Esophagus squamous epithelium (tissue), 5 donors: ENCODE results near the gene MAP3K21. TPM values are rescaled to one million over a fixed set of nuclear protein-coding genes. Genes with fewer than 3 reads are reported as not detected.

Experiments used
- DNase-seq: peaks from one replicate; lab custom pipeline; 2025; lab: John Stamatoyannopoulos, UW
- H3K27ac ChIP-seq, 4 donors: fragments of 200-600 bp; sonication (generic); one replicate each; pipeline ENCODE4 v1.5.1; 2016 to 2019; ENCODE audit warnings: mild to moderate bottlenecking in 1 of 4
- H3K27me3 ChIP-seq, 4 donors: fragments of 200-600 bp; sonication (generic); 1 replicate in 3 of 4; 2 replicates in 1 of 4; pipeline versions ENCODE4 v1.5.1 to v1.6.0; 2017 to 2021; ENCODE audit warnings: antibody characterized with exemption in 1 of 4
- H3K36me3 ChIP-seq, 3 donors: fragments of 200-600 bp; sonication (generic); one replicate each; pipeline ENCODE4 v1.5.1; 2016 to 2019
- H3K4me1 ChIP-seq, 3 donors: fragments of 200-600 bp; sonication (generic); one replicate each; pipeline ENCODE4 v1.5.1; 2017 to 2019
- H3K4me3 ChIP-seq, 4 donors: fragments of 200-600 bp; sonication (generic); 1 replicate in 3 of 4; 2 replicates in 1 of 4; pipeline ENCODE4 v1.5.1; 2016 to 2019; ENCODE audit warnings: mild to moderate bottlenecking in 2 of 4, moderate library complexity in 1 of 4
- H3K9me3 ChIP-seq, 3 donors: fragments of 200-600 bp; sonication (generic); one replicate each; pipeline ENCODE4 v1.5.1; 2016 to 2019
- POLR2A ChIP-seq, 4 donors: fragments of 450-650 bp; IDR thresholded peaks; one replicate each; pipeline ENCODE4 v1.6.1; 2017; ENCODE audit warnings: antibody characterized with exemption in 4 of 4, mild to moderate bottlenecking in 4 of 4, moderate library complexity in 3 of 4
- WGBS, 2 donors: methylation state at CpG; one replicate each; pipeline ENCODE4 v1.1.5; 2018; 5-methylcytosine and 5-hydroxymethylcytosine counted together
- intact Hi-C: fragments of 100-400 bp; cut with DNase I; formaldehyde crosslinking; loops from one replicate; pipeline ENCODE4 v1.15.0; 2022
- total RNA-seq, 4 donors: library from RNA; depleted of rRNA; stranded (reverse); fragments of >200 nt; gene quantifications; one replicate each; pipeline ENCODE4 v1.1.0, GENCODE V29; 2016
- TF ChIP-seq, protein P1 (sequence below), 6 experiments: fragments of 450-650 bp in 4 of 6; fragments of 200-600 bp in 2 of 6; sonication (generic) in 2 of 6; IDR thresholded peaks; one replicate each; pipeline ENCODE4 v1.5.1; 2016 to 2019; ENCODE audit warnings: antibody characterized with exemption in 6 of 6, mild to moderate bottlenecking in 4 of 6, moderate library complexity in 4 of 6
- donor health status: DM: yes; HTN: yes; CAD: no.

The MAP3K21 gene
- total RNA-seq, 4 donors from 2014 or later, result 2.4 to 8.4 (median 4.8) TPM

DNA sequence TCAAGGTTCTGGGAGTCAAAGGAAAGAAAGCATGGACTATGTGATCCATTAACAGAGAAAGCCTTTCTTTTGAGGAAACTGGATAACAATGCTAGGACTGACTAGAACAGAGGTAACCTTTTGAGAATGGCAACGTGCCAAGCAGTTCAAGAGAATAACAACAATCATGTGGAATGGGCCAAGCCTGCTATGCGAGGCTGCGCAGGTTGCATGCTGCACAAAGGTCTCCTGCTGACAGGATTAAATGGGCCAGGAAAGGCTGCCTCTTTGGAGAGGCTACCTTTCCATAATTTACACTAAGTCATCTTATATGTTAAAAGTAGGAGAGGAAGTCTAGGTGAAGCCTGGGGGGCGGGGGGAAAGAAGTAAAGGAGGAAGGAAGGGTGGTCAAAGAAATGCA lies 37.8 kb upstream of the MAP3K21 start:
- intact Hi-C loops, result no loop called here
- 72 to 82% methylated on average over 4 of the region's 4 CpGs for WGBS, 2 donors
- Histone ChIP-seq H3K4me3 (no peak overlapping the region), H3K27ac (no peak overlapping the region), H3K4me1 (peaks cover 0 to 10% (median 0%) of the 10 kb centered on the region in 3 donors), H3K36me3 (peaks cover 0 to 7% (median 0%) of the 10 kb centered on the region in 3 donors), H3K9me3 (no peaks in the 10 kb centered on the region), H3K27me3 (no peaks in the 10 kb centered on the region)
- DNase-seq, result no peak
- no peak for TF ChIP-seq POLR2A (IDR thresholded peaks at IDR 0.05)
- TF ChIP-seq, protein P1, sequence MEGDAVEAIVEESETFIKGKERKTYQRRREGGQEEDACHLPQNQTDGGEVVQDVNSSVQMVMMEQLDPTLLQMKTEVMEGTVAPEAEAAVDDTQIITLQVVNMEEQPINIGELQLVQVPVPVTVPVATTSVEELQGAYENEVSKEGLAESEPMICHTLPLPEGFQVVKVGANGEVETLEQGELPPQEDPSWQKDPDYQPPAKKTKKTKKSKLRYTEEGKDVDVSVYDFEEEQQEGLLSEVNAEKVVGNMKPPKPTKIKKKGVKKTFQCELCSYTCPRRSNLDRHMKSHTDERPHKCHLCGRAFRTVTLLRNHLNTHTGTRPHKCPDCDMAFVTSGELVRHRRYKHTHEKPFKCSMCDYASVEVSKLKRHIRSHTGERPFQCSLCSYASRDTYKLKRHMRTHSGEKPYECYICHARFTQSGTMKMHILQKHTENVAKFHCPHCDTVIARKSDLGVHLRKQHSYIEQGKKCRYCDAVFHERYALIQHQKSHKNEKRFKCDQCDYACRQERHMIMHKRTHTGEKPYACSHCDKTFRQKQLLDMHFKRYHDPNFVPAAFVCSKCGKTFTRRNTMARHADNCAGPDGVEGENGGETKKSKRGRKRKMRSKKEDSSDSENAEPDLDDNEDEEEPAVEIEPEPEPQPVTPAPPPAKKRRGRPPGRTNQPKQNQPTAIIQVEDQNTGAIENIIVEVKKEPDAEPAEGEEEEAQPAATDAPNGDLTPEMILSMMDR (IDR thresholded peaks at IDR 0.05), result no peak

DNA sequence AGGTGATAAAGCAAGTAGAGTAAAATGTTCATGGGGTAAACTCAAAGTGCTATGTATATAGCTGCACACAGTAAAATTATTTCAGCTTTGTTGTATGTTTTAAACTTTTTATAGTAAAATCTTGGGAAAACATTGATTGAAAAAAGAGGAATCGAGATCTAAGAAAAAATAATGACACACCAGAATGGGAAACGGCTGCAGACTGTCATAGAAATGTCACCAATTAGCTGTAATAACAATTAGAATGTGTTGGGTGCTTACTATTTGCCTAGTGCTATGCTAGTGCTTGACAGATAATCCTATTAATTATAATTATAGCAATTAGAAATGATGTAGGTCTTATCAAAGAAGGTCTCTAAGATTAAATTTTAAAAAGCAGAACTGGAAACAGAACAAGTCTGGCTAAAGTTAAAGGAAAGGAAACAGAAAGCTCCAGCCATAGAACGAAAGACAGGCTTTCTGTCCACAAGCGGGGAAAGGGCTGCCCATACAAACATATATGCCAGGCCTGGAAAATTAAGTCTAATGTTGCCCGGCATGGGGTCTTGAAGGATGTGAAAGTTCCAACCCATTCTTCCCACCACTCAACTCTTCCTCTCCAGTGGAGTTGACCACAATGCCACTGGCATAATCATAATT lies 37.0 kb upstream of the MAP3K21 start:
- Histone ChIP-seq H3K36me3 (peaks cover 0 to 7% (median 0%) of the 10 kb centered on the region in 3 donors), H3K4me1 (peaks cover 0 to 18% (median 4%) of the 10 kb centered on the region in 3 donors), H3K9me3 (no peaks in the 10 kb centered on the region), H3K4me3 (no peak overlapping the region), H3K27ac (peak overlapping the region in 2 of 4 donors; percentile 18 to 42), H3K27me3 (no peaks in the 10 kb centered on the region)
- intact Hi-C loops, result no loop called here
- DNase-seq, result no peak
- TF ChIP-seq, protein P1 (IDR thresholded peaks at IDR 0.05), result no peak
- no peak for TF ChIP-seq POLR2A (IDR thresholded peaks at IDR 0.05)
- 60 to 75% methylated on average over 5 of the region's 5 CpGs for WGBS, 2 donors

DNA sequence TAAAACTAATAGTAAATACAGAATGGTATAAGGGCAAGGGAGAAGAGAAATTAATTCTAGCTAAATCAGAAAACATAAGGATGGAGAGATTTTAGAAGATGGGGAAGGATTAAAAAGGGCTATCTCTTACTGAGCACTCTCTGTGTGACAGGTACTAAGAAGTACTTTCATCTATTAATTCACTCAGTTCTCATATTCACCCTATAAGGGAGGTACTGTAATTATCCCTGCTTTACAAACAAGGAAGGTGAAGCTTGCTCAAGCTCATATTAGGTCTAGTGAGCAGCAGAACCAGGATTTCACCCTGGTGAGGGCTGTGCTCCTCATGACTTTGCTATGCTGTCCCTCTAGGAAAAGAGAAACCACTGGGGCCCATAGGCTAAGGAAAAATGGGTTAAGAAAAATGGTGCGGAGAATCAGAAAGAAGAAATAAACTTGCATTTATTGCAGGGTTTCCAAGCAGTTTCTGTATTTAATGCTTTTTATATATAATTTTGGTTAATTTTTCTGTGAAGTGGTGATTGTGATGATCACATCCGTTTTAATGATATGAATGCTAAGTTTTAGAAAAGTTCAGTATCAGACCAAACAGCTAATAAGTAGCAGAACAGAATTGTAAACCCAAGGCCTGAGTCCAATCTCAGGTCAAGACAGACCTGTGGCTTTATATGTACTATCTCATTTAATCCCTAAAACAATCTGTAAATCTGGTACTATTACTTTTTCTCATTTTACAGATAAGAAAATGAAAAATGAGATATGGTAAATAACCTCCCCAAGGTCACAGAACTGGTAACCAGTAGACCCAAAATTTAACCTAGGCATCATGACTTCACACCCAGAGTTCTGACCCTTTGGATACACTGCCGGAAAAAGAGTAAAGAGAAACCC lies 33.7 kb upstream of the MAP3K21 start:
- WGBS, 2 donors, result 81 to 84% methylated on average over 3 of the region's 3 CpGs
- H3K36me3 ChIP-seq, result no peaks in the 10 kb centered on the region
- no peak for DNase-seq
- H3K27me3 ChIP-seq, result peaks cover 0 to 12% (median 0%) of the 10 kb centered on the region in 4 donors
- intact Hi-C loops, result no loop called here
- no peaks in the 10 kb centered on the region for H3K9me3 ChIP-seq
- H3K27ac ChIP-seq, result peak overlapping the region in 1 of 4 donors; percentile 68
- no peak overlapping the region for H3K4me3 ChIP-seq
- no peak for TF ChIP-seq POLR2A (IDR thresholded peaks at IDR 0.05)
- H3K4me1 ChIP-seq, result peaks cover 0 to 23% (median 4%) of the 10 kb centered on the region in 3 donors

DNA sequence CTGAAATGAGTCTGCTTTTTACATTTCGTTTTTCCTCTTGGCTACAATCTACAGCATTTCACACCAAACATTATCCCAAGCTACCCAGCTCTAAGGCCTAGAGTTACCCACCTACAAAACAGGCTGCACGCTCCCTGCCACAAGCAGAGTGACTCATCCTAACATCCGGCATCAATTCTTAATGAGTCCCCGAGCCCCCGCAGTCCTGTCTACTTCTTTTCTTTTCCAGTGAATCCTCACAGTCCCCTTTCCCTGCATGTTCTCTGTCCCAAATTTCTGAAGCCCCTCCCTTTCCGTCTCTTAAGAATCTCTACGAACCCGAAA lies 32.6 kb upstream of the MAP3K21 start:
- TF ChIP-seq, protein P1 (IDR thresholded peaks at IDR 0.05), result no peak
- no peak for TF ChIP-seq POLR2A (IDR thresholded peaks at IDR 0.05)
- intact Hi-C loops, result no loop called here
- H3K36me3 ChIP-seq, result no peaks in the 10 kb centered on the region
- DNase-seq, result no peak
- WGBS, 2 donors, result 1 to 5% methylated on average over 8 of the region's 8 CpGs
- H3K4me3 ChIP-seq, result peak overlapping the region; percentile 62 to 90 (median 73)
- H3K27ac ChIP-seq, result peak overlapping the region; percentile 51 to 86 (median 76)
- peaks cover 0 to 15% (median 0%) of the 10 kb centered on the region in 4 donors for H3K27me3 ChIP-seq
- H3K9me3 ChIP-seq, result no peaks in the 10 kb centered on the region
- peaks cover 0 to 23% (median 4%) of the 10 kb centered on the region in 3 donors for H3K4me1 ChIP-seq

DNA sequence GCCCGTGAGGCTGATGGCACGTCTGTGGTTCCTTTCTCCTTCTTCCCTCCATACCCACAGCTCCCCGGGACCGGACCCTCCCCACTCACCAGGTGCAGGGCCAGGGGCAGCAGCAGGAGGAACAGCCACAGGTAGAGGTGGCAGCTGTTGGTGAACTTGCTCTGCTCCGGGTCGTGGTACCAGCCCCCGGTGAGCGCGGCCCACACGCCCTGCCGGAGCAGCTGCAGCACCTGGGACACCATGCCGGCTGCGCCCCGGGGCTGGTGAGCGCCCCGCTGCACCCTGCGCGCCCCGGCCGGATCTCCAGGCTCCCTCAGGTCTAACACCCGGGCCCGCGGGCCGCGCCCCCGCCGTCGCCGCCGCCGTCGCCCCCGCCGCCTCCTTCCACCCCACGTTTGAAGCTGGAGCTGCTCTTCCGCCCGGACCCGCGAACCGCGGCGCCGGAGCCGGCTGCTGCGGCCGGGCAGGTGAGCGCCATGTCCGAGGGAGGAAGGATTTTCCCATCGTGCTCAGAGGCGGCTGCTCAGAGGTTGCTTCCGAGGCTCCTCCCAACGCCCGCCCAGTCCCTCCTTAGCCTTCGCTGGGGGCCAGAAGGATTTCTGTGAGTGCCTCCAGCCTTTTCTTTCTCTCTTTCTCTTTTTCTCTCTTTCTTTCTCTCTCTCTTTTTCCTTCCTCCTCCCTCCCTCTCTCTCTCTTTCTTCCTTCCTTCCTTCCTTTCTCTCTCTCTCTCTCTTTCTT lies 32.1 kb upstream of the MAP3K21 start, which contains the start of gene PCNX2:
PCNX2 (minus strand) TSS at position 489 of the 738 bp plus-strand sequence; CDS start at position 242, 247 bp downstream.
- peak in 1 of 4 donors; percentile 31 for TF ChIP-seq POLR2A (IDR thresholded peaks at IDR 0.05)
- TF ChIP-seq, protein P1 (IDR thresholded peaks at IDR 0.05), result no peak
- intact Hi-C loops, result no loop called here
- H3K36me3 ChIP-seq, result no peaks in the 10 kb centered on the region
- peak within 1 kb of the TSS; percentile 51 to 86 (median 76) for H3K27ac ChIP-seq
- DNase-seq, result peak; percentile 22
- no peaks in the 10 kb centered on the region for H3K9me3 ChIP-seq
- peaks cover 0 to 23% (median 4%) of the 10 kb centered on the region in 3 donors for H3K4me1 ChIP-seq
- H3K4me3 ChIP-seq, result peak within 1 kb of the TSS; percentile 62 to 90 (median 73)
- WGBS, 2 donors, result 1 to 2% methylated on average over 6 to 16 of the region's 54 CpGs
- peaks cover 0 to 20% (median 0%) of the 10 kb centered on the region in 4 donors for H3K27me3 ChIP-seq
